ENCODE measurements around the gene SLC24A3.

The SLC24A3 gene

GRCh38 chr20:19301142-19301541 is 88.7 kb downstream of the SLC24A3 start:
- DNase-seq (ENCODE audit: low read depth in 3 of 3, low spot score in 1 of 3): no peak

- no peak for DNase-seq (ENCODE audit: low read depth in 3 of 3, low spot score in 1 of 3)
Observed at GRCh38 chr20:19301843-19302242, 89.4 kb downstream of the SLC24A3 start.

- no peak for DNase-seq (ENCODE audit: low read depth in 3 of 3, low spot score in 1 of 3)
Observed at GRCh38 chr20:19302714-19303113, 90.3 kb downstream of the SLC24A3 start.

- no peak for DNase-seq (ENCODE audit: low read depth in 3 of 3, low spot score in 1 of 3)
Observed at GRCh38 chr20:19304389-19304788, 91.9 kb downstream of the SLC24A3 start.

GRCh38 chr20:19304886-19305415 is 92.5 kb downstream of the SLC24A3 start:
- no peak for DNase-seq (ENCODE audit: low read depth in 3 of 3, low spot score in 1 of 3)

GRCh38 chr20:19308146-19308545 is 95.7 kb downstream of the SLC24A3 start:
- no peak for DNase-seq (ENCODE audit: low read depth in 3 of 3, low spot score in 1 of 3)

GRCh38 chr20:19310541-19310940 is 98.1 kb downstream of the SLC24A3 start:
- DNase-seq (ENCODE audit: low read depth in 3 of 3, low spot score in 1 of 3): no peak

- no peak for DNase-seq (ENCODE audit: low read depth in 3 of 3, low spot score in 1 of 3)
Observed at GRCh38 chr20:19313342-19314069, 101.1 kb downstream of the SLC24A3 start.

- no peak for DNase-seq (ENCODE audit: low read depth in 3 of 3, low spot score in 1 of 3)
Observed at GRCh38 chr20:19314621-19315020, 102.2 kb downstream of the SLC24A3 start.

- no peak for DNase-seq (ENCODE audit: low read depth in 3 of 3, low spot score in 1 of 3)
Observed at GRCh38 chr20:19317237-19318069, 105.0 kb downstream of the SLC24A3 start.

GRCh38 chr20:19318610-19319009 is 106.2 kb downstream of the SLC24A3 start:
- no peak for DNase-seq (ENCODE audit: low read depth in 3 of 3, low spot score in 1 of 3)

GRCh38 chr20:19320005-19320404 is 107.6 kb downstream of the SLC24A3 start:
- DNase-seq (ENCODE audit: low read depth in 3 of 3, low spot score in 1 of 3): no peak

- DNase-seq (ENCODE audit: low read depth in 3 of 3, low spot score in 1 of 3): no peak
Observed at GRCh38 chr20:19321176-19321575, 108.7 kb downstream of the SLC24A3 start.

GRCh38 chr20:19322061-19322985 is 109.9 kb downstream of the SLC24A3 start:
- no peak for DNase-seq (ENCODE audit: low read depth in 3 of 3, low spot score in 1 of 3)

GRCh38 chr20:19327401-19327800 is 115.0 kb downstream of the SLC24A3 start:
- no peak for DNase-seq (ENCODE audit: low read depth in 3 of 3, low spot score in 1 of 3)

GRCh38 chr20:19328676-19329075 is 116.2 kb downstream of the SLC24A3 start:
- DNase-seq (ENCODE audit: low read depth in 3 of 3, low spot score in 1 of 3): no peak

GRCh38 chr20:19330038-19330437 is 117.6 kb downstream of the SLC24A3 start:
- no peak for DNase-seq (ENCODE audit: low read depth in 3 of 3, low spot score in 1 of 3)

- DNase-seq (ENCODE audit: low read depth in 3 of 3, low spot score in 1 of 3): no peak
Observed at GRCh38 chr20:19330731-19331130, 118.3 kb downstream of the SLC24A3 start.

GRCh38 chr20:19333563-19333962 is 121.1 kb downstream of the SLC24A3 start:
- no peak for DNase-seq (ENCODE audit: low read depth in 3 of 3, low spot score in 1 of 3)

GRCh38 chr20:19335341-19335740 is 122.9 kb downstream of the SLC24A3 start:
- no peak for DNase-seq (ENCODE audit: low read depth in 3 of 3, low spot score in 1 of 3)

GRCh38 chr20:19335916-19336315 is 123.5 kb downstream of the SLC24A3 start:
- DNase-seq (ENCODE audit: low read depth in 3 of 3, low spot score in 1 of 3): no peak
